CMK (cell line): ENCODE results near the gene TIMM29.
"Not testable (repeated sequence)": the region's sequence is repeated elsewhere in the genome, so short reads cannot be mapped to it uniquely, and the experiment has no call there.

Experiments used
- DNase-seq: peaks from one replicate; pipeline ENCODE4 v3.0.0-alpha.2; 2010; ENCODE audit warnings: low read depth

Gene TIMM29

GRCh38 chr19:10912619-10913018 is 16.0 kb upstream of the TIMM29 start:
- no peak for DNase-seq

GRCh38 chr19:10913716-10914340 is 14.8 kb upstream of the TIMM29 start:
- no peak for DNase-seq

- no peak for DNase-seq
Measured at GRCh38 chr19:10915130-10916091, 13.2 kb upstream of the TIMM29 start.

- no peak for DNase-seq
Measured at GRCh38 chr19:10916602-10917001, 12.0 kb upstream of the TIMM29 start.

- DNase-seq: no peak
Measured at GRCh38 chr19:10918359-10918758, 10.3 kb upstream of the TIMM29 start.

GRCh38 chr19:10919352-10920287 is 9.0 kb upstream of the TIMM29 start:
- no peak for DNase-seq

- DNase-seq: no peak
Measured at GRCh38 chr19:10920288-10920655, 8.3 kb upstream of the TIMM29 start.

- DNase-seq: no peak
Measured at GRCh38 chr19:10920781-10921180, 7.8 kb upstream of the TIMM29 start.

GRCh38 chr19:10921199-10921909 is 7.3 kb upstream of the TIMM29 start:
- no peak for DNase-seq

- no peak for DNase-seq
Measured at GRCh38 chr19:10921910-10922637, 6.5 kb upstream of the TIMM29 start.

- no peak for DNase-seq
Measured at GRCh38 chr19:10922638-10923014, 6.0 kb upstream of the TIMM29 start.

- no peak for DNase-seq
Measured at GRCh38 chr19:10923260-10924112, 5.1 kb upstream of the TIMM29 start.

- no peak for DNase-seq
Measured at GRCh38 chr19:10924597-10924996, 4.0 kb upstream of the TIMM29 start.

- DNase-seq: peak; percentile 53
Measured at GRCh38 chr19:10927730-10928562, 665 bp upstream of the TIMM29 start.

GRCh38 chr19:10929402-10929794 is 787 bp downstream of the TIMM29 start:
- no peak for DNase-seq

GRCh38 chr19:10935371-10936059 is 6.9 kb downstream of the TIMM29 start:
- no peak for DNase-seq

- peak; percentile 49 for DNase-seq
Measured at GRCh38 chr19:10936661-10937084, 8.1 kb downstream of the TIMM29 start.

- not testable (repeated sequence) for DNase-seq
Measured at GRCh38 chr19:10941649-10942048, 13.0 kb downstream of the TIMM29 start.
